Measurements from ENCODE around the gene GCNT2.
"Not testable (repeated sequence)": the region's sequence is repeated elsewhere in the genome, so short reads cannot be mapped to it uniquely, and the experiment has no call there.

Gene GCNT2

DNA sequence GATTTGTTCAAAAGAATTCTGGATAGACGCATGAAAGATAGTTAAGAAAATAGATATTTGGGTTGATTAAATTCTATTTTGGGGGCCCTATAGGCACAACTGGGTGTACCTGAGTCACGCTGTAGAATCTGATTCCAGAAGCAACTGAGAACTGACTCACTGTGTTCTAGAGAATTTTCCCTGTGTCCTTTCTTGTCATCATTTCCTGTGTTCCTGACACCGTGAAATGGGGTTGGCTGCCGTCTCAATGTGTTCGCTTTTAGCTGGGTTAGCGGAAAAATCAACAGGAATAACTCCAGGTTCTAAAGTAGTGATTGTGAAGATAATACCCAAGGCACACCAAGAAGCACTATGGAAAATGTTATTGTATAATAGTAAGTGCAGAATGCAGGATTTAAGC lies 5.0 kb downstream of the GCNT2 start:
- no peak overlapping the region for H3K4me3 Mint-ChIP-seq
- peaks cover 11% of the 10 kb centered on the region for H3K27me3 Mint-ChIP-seq
- H3K27ac Mint-ChIP-seq: no peak overlapping the region
- no peak for DNase-seq
- no peaks in the 10 kb centered on the region for H3K9me3 Mint-ChIP-seq
- CTCF ChIA-PET: no interaction called here
- H3K36me3 Mint-ChIP-seq: peaks cover 3% of the 10 kb centered on the region
- H3K4me1 Mint-ChIP-seq: peaks cover 26% of the 10 kb centered on the region

DNA sequence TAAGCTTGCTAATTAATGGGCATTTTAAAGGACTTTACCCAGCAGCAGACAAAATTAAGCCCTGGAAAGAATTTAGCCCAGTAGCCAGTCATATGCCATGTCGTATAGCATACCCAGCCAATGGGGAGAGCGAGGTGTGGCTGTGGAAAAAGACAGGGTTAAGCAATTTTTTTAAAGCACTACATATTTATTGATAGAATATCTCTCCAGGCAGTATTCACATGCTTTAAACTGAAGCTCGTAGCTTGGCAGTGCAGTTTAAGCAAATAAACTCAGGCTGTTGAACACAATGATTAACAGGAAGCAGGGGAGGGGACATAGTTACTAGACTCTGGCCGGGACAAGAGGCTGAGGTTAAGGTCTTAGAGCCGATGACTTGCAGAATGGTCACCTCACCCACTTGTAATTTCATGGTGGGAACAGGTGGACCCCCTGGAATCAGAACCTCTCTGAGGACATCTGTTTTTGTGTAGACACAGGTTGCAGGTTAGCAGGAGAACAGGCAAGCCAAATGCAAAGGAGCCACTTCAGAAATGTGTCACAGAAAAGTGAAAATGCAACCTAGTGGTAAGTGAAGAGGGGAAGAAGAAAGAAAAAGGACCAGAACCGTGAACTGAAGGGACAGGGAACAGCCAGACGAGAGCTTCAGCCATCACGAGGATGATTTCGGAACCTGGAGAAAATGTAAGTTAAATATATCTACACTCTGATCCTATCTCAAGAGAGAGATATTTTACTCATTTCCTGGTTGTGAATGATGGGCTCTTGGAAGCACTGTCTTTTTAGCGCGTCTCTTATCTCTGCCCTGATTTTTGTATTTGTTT lies 7.2 kb downstream of the GCNT2 start:
- Mint-ChIP-seq H3K4me1 (peaks cover 46% of the 10 kb centered on the region), H3K27me3 (peaks cover 10% of the 10 kb centered on the region), H3K4me3 (peak overlapping the region; percentile 82), H3K36me3 (peaks cover 16% of the 10 kb centered on the region), H3K27ac (peak overlapping the region; percentile 88), H3K9me3 (no peaks in the 10 kb centered on the region)
- DNase-seq: peak; percentile 49
- CTCF ChIA-PET: no interaction called here

DNA sequence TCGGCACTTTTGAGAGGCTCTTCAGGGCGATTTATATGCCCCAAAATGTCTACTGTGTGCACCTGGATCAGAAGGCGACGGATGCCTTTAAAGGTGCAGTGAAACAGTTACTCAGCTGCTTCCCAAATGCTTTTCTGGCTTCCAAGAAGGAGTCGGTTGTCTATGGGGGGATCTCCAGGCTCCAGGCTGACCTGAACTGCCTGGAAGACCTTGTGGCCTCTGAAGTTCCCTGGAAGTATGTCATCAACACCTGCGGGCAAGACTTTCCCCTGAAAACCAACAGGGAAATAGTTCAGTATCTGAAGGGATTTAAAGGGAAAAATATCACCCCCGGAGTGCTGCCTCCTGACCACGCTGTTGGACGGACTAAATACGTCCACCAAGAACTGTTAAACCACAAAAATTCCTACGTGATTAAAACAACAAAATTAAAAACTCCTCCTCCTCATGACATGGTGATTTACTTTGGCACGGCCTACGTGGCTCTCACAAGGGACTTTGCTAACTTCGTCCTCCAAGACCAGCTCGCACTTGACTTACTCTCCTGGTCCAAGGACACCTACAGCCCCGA lies 8.2 kb downstream of the GCNT2 start:
- Mint-ChIP-seq H3K9me3 (no peaks in the 10 kb centered on the region), H3K27ac (peak overlapping the region; percentile 88), H3K36me3 (peaks cover 16% of the 10 kb centered on the region), H3K27me3 (peaks cover 4% of the 10 kb centered on the region), H3K4me3 (peak overlapping the region; percentile 82), H3K4me1 (peaks cover 52% of the 10 kb centered on the region)
- peak; percentile 25 for DNase-seq
- CTCF ChIA-PET: no interaction called here

DNA sequence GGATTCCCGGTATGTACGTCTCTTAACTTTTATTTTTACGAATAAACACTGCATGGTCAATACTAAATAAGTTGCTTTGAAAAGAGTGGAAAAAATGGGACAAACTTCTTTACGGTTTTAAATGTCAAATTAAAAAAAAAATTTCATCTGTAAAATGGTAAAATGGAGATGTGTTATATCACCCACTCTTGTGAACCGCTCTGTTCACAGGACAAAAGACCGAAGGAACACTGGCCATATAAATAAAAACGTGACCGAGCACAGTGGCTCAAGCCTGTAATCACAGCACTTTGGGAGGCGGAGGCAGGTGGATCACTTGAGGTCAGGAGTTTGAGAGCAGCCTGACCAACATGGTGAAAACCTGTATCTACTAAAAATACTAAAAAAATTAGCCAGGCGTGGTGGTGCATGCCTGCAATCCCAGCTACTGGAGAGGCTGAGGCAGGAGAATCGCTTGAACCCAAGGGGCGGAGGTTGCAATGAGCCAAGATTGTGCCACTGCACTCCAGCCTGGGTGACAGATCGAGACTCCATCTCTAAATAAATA lies 8.8 kb downstream of the GCNT2 start:
- Mint-ChIP-seq H3K36me3 (peaks cover 16% of the 10 kb centered on the region), H3K27ac (peak overlapping the region; percentile 88), H3K4me3 (peak overlapping the region; percentile 82), H3K4me1 (peaks cover 56% of the 10 kb centered on the region)
- H3K9me3 Mint-ChIP-seq, CTCF ChIA-PET, DNase-seq, H3K27me3 Mint-ChIP-seq: not testable (repeated sequence)

DNA sequence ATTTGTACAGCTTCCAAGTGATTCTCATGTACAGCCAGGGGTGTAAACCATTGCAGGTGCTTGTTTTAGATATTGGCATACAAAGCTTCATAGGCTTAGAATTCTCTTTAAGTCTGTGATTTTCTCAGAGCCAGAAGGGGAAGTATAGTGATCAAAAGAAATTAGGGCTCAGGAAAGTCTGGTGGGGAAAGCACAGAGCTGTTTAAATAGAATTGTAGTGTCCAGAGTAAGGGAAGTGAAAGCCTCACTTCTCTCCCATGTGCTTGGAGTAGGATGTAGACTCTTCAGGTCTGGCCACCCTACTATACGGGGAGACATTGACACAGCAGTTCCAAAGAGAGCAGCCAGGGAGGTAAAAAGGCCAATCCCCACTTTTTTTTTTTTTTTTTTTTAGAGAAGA lies 10.4 kb downstream of the GCNT2 start:
- Mint-ChIP-seq H3K27ac (no peak overlapping the region), H3K4me1 (peaks cover 56% of the 10 kb centered on the region), H3K27me3 (no peaks in the 10 kb centered on the region), H3K36me3 (peaks cover 20% of the 10 kb centered on the region), H3K4me3 (peak overlapping the region; percentile 31), H3K9me3 (no peaks in the 10 kb centered on the region)
- DNase-seq: no peak
- CTCF ChIA-PET: no interaction called here

DNA sequence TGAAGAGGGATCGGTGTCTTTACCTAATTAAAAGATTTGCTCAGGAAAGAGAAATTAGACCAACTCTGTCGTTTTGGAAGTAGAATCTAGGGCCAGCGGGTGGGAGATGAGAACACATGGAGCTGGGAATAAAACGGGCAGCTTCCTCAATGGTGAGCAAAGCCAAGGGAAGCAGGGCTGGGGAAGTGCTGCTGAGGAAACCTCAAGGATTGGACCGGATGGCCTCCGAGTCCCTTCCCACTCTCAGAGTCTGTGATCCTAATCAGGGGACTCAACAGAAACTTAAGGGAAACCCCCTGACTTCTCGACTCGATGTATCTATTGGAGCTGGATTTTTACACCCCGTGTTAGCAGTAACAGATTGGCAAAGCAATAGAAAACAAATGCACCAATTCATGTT lies 10.8 kb downstream of the GCNT2 start:
- Mint-ChIP-seq H3K4me1 (peaks cover 56% of the 10 kb centered on the region), H3K27me3 (no peaks in the 10 kb centered on the region)
- CTCF ChIA-PET: no interaction called here

DNA sequence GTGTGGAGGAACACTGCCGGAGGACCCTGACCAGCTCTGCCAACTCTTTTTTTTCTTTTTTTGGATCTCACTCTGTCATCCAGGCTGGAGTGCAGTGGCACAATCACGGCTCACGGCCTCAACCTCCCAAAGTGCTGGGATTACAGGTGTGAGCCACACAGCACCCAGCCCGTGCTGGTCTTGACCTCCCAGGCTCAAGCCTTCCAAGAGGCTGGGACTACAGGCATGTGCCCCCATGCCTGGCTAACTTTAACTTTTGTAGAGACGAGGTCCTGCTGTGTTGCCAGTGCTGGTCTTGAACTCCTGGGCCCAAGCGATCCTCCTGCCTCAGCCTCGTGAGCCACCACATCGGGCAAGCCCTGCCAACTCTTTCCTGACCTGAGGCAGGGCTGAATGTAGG lies 11.2 kb downstream of the GCNT2 start:
- no peak overlapping the region for H3K4me3 Mint-ChIP-seq
- DNase-seq: no peak
- H3K36me3 Mint-ChIP-seq: peaks cover 20% of the 10 kb centered on the region
- no peak overlapping the region for H3K27ac Mint-ChIP-seq
- CTCF ChIA-PET: no interaction called here
- H3K27me3 Mint-ChIP-seq: no peaks in the 10 kb centered on the region
- no peaks in the 10 kb centered on the region for H3K9me3 Mint-ChIP-seq
- peaks cover 56% of the 10 kb centered on the region for H3K4me1 Mint-ChIP-seq

More for the DNA sequence above, 10.8 kb downstream of the GCNT2 start:
- Mint-ChIP-seq H3K36me3 (peaks cover 20% of the 10 kb centered on the region), H3K9me3 (no peaks in the 10 kb centered on the region), H3K27ac (no peak overlapping the region), H3K4me3 (peak overlapping the region; percentile 37)
- no peak for DNase-seq

DNA sequence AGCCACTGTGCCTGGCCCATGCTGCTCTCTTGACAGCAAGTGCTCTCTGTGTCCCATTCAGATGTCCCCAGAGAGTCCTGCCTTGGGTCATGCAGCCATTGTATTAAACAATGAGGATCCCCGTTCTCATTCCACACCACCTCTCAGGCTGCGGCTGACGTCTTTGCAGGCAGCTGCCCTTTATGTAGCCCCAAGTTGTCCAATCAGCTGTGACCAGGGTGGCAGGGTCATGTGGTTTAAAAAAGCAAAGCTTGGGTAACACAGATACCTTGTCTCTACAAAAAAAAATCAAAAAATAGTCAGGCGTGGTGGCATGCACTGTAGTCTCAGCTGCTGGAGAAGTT lies 13.2 kb downstream of the GCNT2 start:
- Mint-ChIP-seq H3K36me3 (peaks cover 20% of the 10 kb centered on the region), H3K4me3 (no peak overlapping the region), H3K27ac (no peak overlapping the region)

DNA sequence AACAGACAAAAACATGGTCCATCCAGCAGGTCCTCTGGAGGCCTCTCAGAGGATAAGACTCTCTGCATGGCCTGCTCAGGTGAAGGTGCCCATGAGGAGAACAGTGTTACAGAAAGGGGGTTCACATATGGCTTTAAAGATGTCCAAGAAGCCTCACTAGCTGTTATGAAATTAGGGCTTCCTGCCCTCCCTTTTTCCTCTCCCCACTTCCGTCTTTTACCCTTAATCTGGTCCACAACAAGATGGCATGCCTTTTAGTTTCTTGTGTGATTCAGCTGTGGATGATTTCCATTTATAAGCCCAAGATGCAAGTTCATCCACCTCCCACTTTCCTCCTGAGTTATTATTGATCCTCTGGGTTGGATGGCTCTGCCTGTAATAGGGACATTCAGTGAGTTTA lies 14.0 kb downstream of the GCNT2 start:
- no peak for DNase-seq
- H3K4me3 Mint-ChIP-seq: no peak overlapping the region
- no peaks in the 10 kb centered on the region for H3K27me3 Mint-ChIP-seq
- no peak overlapping the region for H3K27ac Mint-ChIP-seq
- peaks cover 18% of the 10 kb centered on the region for H3K36me3 Mint-ChIP-seq
- no peaks in the 10 kb centered on the region for H3K9me3 Mint-ChIP-seq
- H3K4me1 Mint-ChIP-seq: peaks cover 41% of the 10 kb centered on the region
- CTCF ChIA-PET: interaction anchor here (0.6 kb wide), 1 partner anchor 84 kb away, joined by 3 read pairs; no protein-coding TSS in a partner anchor

More for the DNA sequence above, 13.2 kb downstream of the GCNT2 start:
- Mint-ChIP-seq H3K27me3 (no peaks in the 10 kb centered on the region), H3K4me1 (peaks cover 46% of the 10 kb centered on the region), H3K9me3 (no peaks in the 10 kb centered on the region)
- no peak for DNase-seq
- CTCF ChIA-PET: no interaction called here

DNA sequence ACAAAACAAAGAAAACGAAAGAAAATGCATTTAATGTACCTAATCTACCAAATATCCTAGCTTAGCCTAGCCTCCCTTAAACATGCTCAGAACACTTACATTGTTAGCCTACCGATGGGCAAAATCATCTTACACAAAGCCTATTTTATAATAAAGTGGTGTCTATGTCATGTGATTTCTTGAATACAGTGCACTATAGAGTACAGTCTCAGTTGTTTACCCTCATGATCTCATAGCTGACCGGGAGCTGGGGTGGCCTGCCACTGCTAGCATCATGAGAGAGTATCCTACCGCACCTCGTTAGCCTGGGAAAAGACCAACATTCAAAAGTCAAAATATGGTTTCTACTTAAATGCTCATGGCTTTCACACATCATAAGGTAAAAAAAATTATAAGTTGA lies 16.6 kb downstream of the GCNT2 start:
- no peaks in the 10 kb centered on the region for H3K27me3 Mint-ChIP-seq
- peaks cover 16% of the 10 kb centered on the region for H3K4me1 Mint-ChIP-seq
- no peak for DNase-seq
- CTCF ChIA-PET: no interaction called here
- H3K9me3 Mint-ChIP-seq: no peaks in the 10 kb centered on the region
- no peak overlapping the region for H3K4me3 Mint-ChIP-seq
- H3K27ac Mint-ChIP-seq: no peak overlapping the region
- H3K36me3 Mint-ChIP-seq: peaks cover 10% of the 10 kb centered on the region

DNA sequence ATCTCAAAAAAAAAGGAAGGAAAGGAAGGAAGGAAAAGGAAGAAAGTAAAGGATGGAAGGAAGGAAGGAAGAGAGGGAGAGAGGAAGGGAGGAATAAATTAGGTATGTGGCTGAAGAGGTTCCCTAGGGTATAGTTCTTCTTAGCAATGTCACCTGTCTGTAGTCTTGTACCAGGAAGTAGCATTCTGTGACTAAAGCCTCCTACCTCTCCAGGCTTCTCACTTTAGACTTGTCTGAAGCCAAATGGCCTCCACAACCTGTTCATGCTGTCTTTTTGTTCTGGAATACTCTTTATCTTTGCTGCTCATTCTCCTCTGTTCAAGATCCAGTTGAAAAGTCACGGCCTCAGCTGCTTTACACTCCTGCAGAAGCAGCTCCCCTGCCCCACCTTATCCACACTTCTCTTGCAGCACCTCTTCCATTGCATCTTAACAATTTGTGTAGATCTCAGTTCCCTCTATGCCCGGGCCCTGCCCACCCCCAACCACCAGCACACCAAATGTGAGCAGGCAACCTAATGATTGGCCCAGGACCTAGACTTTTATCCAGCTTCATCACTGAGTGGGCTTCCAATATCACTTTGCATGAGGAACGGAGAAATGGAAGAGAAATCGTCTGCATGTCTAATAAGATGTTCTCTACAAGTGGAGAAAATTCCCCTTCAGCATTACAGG lies 19.1 kb downstream of the GCNT2 start:
- no peak overlapping the region for H3K4me3 Mint-ChIP-seq
- no peaks in the 10 kb centered on the region for H3K9me3 Mint-ChIP-seq
- peaks cover 9% of the 10 kb centered on the region for H3K36me3 Mint-ChIP-seq
- H3K27me3 Mint-ChIP-seq: no peaks in the 10 kb centered on the region
- H3K4me1 Mint-ChIP-seq: no peaks in the 10 kb centered on the region
- no peak overlapping the region for H3K27ac Mint-ChIP-seq
- DNase-seq: no peak
- CTCF ChIA-PET: no interaction called here

DNA sequence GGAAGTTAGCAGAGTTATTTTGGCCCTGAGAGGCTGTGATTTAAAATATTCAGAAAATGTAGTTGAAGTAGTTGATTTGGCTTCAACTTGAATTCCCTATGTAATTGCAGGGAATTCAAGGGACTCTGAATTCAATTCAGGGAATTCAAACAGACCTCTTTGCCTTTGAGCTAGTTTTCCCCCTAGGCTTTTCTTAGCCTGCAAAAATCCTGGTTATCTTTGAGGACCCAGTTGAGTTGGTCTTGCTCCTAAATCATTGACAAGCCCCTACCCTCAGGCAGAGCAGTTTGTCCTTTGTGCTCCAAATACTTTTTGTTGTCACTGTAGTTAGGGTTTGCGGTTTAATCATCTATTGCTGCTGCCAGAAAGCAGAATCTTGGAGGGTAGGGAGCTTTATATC lies 20.4 kb downstream of the GCNT2 start:
- Mint-ChIP-seq H3K9me3 (no peaks in the 10 kb centered on the region), H3K27ac (no peak overlapping the region), H3K4me1 (no peaks in the 10 kb centered on the region), H3K4me3 (no peak overlapping the region), H3K27me3 (no peaks in the 10 kb centered on the region), H3K36me3 (peaks cover 5% of the 10 kb centered on the region)
- DNase-seq: no peak
- CTCF ChIA-PET: no interaction called here

DNA sequence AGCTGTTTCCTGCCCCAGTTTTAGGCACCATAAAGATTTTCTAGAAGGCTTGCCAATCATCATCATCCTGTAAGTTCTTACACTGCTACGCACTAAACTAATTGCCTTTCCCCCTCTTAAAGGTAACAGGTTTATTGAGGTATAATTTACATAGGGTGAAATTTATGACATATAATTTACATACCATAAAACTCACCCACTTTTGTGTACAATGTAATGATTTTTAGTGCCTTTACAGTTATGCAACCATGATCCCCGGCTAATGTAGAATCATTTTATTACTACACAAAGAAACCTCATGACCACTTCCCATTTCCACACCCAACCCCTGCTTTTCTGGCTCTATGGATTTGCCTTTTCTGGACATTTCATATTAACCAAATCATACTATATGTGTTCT lies 21.1 kb downstream of the GCNT2 start:
- H3K9me3 Mint-ChIP-seq: no peaks in the 10 kb centered on the region
- CTCF ChIA-PET: interaction anchor here (0.6 kb wide), 1 partner anchor 15 kb away, joined by 4 read pairs; no protein-coding TSS in a partner anchor
- no peak for DNase-seq

DNA sequence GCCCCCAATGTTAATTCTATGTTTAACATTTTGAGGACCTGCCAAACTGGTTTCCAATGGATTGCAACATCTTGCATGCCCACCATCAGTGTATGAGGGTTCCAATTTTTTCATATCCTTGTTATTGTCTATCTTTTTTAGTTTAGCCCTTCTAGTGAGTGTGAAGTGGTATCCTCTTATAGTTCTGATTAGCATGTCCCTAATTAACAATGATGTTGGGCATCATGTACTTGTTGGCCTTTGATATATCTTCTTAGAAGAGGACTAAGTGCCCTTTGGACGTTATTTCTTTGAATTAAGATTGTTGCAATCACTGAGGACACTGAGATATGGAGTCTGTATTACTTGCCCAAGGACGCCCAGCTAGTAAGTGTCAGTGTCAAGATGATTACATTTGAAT lies 22.3 kb downstream of the GCNT2 start:
- Mint-ChIP-seq H3K4me3 (no peak overlapping the region), H3K4me1 (no peaks in the 10 kb centered on the region), H3K27ac (no peak overlapping the region), H3K27me3 (no peaks in the 10 kb centered on the region), H3K9me3 (no peaks in the 10 kb centered on the region), H3K36me3 (peaks cover 5% of the 10 kb centered on the region)
- no peak for DNase-seq
- CTCF ChIA-PET: no interaction called here

More for the DNA sequence above, 21.1 kb downstream of the GCNT2 start:
- Mint-ChIP-seq H3K27ac (no peak overlapping the region), H3K4me3 (no peak overlapping the region), H3K4me1 (no peaks in the 10 kb centered on the region), H3K27me3 (no peaks in the 10 kb centered on the region), H3K36me3 (peaks cover 5% of the 10 kb centered on the region)
